Measurements from ENCODE around the gene ITGB3BP.

ITGB3BP gene

GRCh38 chr1:63537940-63538339 is 14.9 kb upstream of the ITGB3BP start:
- no peaks in the 10 kb centered on the region for H3K9me3 ChIP-seq (ENCODE audit: control insufficient read depth, insufficient read depth, low read depth, low read length)
- H3K36me3 ChIP-seq (ENCODE audit: control insufficient read depth in 2 of 2, insufficient read depth in 1 of 2, low read length in 2 of 2), result peaks cover 4 to 9% of the 10 kb centered on the region in 2 experiments
- peak; percentile 55 for TF ChIP-seq ZNF654 (tag by site-specific recombination; IDR thresholded peaks at IDR 0.05; ENCODE audit: low read depth)
- no peak for TF ChIP-seq ZNF701 (tag by site-specific recombination; IDR thresholded peaks at IDR 0.05)
- no peaks in the 10 kb centered on the region for H3K4me1 ChIP-seq (ENCODE audit: control insufficient read depth, insufficient read depth, low read length)
- POLR2A ChIA-PET, result no interaction called here
- CTCF ChIA-PET, result interaction anchor here (0.5 to 2.8 kb wide), 18 partner anchors 9 to 1402 kb away, joined by 3 to 16 read pairs (median 5); no protein-coding TSS in a partner anchor
- H3K4me3 ChIP-seq (ENCODE audit: low read depth, low read length), result no peak overlapping the region
- no peak overlapping the region for H3K27ac ChIP-seq (ENCODE audit: extremely low read depth, low read depth, low read length)

GRCh38 chr1:63537006-63537405 is 14.0 kb upstream of the ITGB3BP start:
- Histone ChIP-seq H3K9me3 (ENCODE audit: control insufficient read depth, insufficient read depth, low read depth, low read length) (no peaks in the 10 kb centered on the region), H3K36me3 (ENCODE audit: control insufficient read depth in 2 of 2, insufficient read depth in 1 of 2, low read length in 2 of 2) (peaks cover 10 to 14% of the 10 kb centered on the region in 2 experiments), H3K27ac (ENCODE audit: extremely low read depth, low read depth, low read length) (no peak overlapping the region), H3K4me1 (ENCODE audit: control insufficient read depth, insufficient read depth, low read length) (no peaks in the 10 kb centered on the region), H3K4me3 (ENCODE audit: low read depth, low read length) (no peak overlapping the region)
- TF ChIP-seq GFI1B (tag by site-specific recombination; IDR thresholded peaks at IDR 0.05), result no peak
- TF ChIP-seq KLF9 (tag by site-specific recombination; IDR thresholded peaks at IDR 0.05; ENCODE audit: low read depth), result no peak
- no peak for TF ChIP-seq ZNF394 (tag by site-specific recombination; IDR thresholded peaks at IDR 0.05; ENCODE audit: borderline replicate concordance)
- no peak for TF ChIP-seq ZNF677 (tag by site-specific recombination; IDR thresholded peaks at IDR 0.05)
- ChIA-PET CTCF (interaction anchor here (0.6 to 2.8 kb wide), 9 partner anchors 13 to 695 kb away, joined by 3 to 16 read pairs (median 3); no protein-coding TSS in a partner anchor), POLR2A (no interaction called here)

- H3K9me3 ChIP-seq (ENCODE audit: control insufficient read depth, insufficient read depth, low read depth, low read length), result no peaks in the 10 kb centered on the region
- peaks cover 10 to 19% of the 10 kb centered on the region in 2 experiments; a peak in 2 of 3 replicates for H3K36me3 ChIP-seq (ENCODE audit: control insufficient read depth in 2 of 2, insufficient read depth in 1 of 2, low read length in 2 of 2)
- TF ChIP-seq PRDM1 (tag by site-specific recombination; IDR thresholded peaks at IDR 0.05) (no peak), ZNF510 (tag by site-specific recombination; IDR thresholded peaks at IDR 0.05; ENCODE audit: insufficient replicate concordance) (no peak), ZNF433 (tag by site-specific recombination; IDR thresholded peaks at IDR 0.05; ENCODE audit: low read depth) (no peak)
- H3K27ac ChIP-seq (ENCODE audit: extremely low read depth, low read depth, low read length), result no peak overlapping the region
- CTCF ChIA-PET, result interaction anchor here (0.6 kb wide), 1 partner anchor 24 kb away, joined by 3 read pairs; no protein-coding TSS in a partner anchor
- no peaks in the 10 kb centered on the region for H3K4me1 ChIP-seq (ENCODE audit: control insufficient read depth, insufficient read depth, low read length)
- H3K4me3 ChIP-seq (ENCODE audit: low read depth, low read length), result no peak overlapping the region
- POLR2A ChIA-PET, result no interaction called here
Observed at GRCh38 chr1:63534406-63534805, 11.4 kb upstream of the ITGB3BP start.

DNA sequence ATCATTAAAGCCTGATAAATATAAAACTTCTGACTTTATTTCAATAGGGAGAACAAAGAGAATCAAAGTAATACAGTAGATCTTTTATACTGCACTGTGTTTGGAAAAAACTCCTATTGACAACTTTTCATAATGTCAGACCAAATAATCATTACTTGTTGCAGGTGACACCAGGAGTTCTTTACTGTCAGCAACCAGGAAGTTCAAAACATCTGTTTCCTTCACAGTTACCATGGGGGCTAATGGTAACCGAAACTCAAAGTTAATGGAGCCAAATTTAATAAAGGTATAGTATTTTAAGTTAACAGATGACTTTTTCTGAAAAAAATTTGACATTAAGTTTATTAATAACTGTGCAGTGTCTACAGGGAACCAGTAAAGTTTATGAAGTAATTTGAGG is 10.9 kb upstream of the ITGB3BP start:
- H3K27ac ChIP-seq (ENCODE audit: extremely low read depth, low read depth, low read length), result no peak overlapping the region

More for the DNA sequence above, 10.9 kb upstream of the ITGB3BP start:
- Histone ChIP-seq H3K9me3 (ENCODE audit: control insufficient read depth, insufficient read depth, low read depth, low read length) (no peaks in the 10 kb centered on the region), H3K4me3 (ENCODE audit: low read depth, low read length) (no peak overlapping the region), H3K36me3 (ENCODE audit: control insufficient read depth in 2 of 2, insufficient read depth in 1 of 2, low read length in 2 of 2) (peaks cover 10 to 21% of the 10 kb centered on the region in 2 experiments; a peak in 2 of 3 replicates), H3K4me1 (ENCODE audit: control insufficient read depth, insufficient read depth, low read length) (no peaks in the 10 kb centered on the region)
- TF ChIP-seq ZNF701 (tag by site-specific recombination; IDR thresholded peaks at IDR 0.05), result no peak
- no peak for TF ChIP-seq ZNF248 (tag by site-specific recombination; IDR thresholded peaks at IDR 0.05)
- TF ChIP-seq ZNF785 (tag by site-specific recombination; IDR thresholded peaks at IDR 0.05), result no peak
- TF ChIP-seq, protein P1, sequence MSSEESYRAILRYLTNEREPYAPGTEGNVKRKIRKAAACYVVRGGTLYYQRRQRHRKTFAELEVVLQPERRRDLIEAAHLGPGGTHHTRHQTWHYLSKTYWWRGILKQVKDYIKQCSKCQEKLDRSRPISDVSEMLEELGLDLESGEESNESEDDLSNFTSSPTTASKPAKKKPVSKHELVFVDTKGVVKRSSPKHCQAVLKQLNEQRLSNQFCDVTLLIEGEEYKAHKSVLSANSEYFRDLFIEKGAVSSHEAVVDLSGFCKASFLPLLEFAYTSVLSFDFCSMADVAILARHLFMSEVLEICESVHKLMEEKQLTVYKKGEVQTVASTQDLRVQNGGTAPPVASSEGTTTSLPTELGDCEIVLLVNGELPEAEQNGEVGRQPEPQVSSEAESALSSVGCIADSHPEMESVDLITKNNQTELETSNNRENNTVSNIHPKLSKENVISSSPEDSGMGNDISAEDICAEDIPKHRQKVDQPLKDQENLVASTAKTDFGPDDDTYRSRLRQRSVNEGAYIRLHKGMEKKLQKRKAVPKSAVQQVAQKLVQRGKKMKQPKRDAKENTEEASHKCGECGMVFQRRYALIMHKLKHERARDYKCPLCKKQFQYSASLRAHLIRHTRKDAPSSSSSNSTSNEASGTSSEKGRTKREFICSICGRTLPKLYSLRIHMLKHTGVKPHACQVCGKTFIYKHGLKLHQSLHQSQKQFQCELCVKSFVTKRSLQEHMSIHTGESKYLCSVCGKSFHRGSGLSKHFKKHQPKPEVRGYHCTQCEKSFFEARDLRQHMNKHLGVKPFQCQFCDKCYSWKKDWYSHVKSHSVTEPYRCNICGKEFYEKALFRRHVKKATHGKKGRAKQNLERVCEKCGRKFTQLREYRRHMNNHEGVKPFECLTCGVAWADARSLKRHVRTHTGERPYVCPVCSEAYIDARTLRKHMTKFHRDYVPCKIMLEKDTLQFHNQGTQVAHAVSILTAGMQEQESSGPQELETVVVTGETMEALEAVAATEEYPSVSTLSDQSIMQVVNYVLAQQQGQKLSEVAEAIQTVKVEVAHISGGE (tag by site-specific recombination; conservative IDR thresholded peaks at IDR 0.05; ENCODE audit: low read depth), result 0 out of 2 replicates have a peak, but pooled peaks have one; percentile 24
- POLR2A ChIA-PET, result no interaction called here
- CTCF ChIA-PET, result interaction anchor here (0.6 kb wide), 1 partner anchor 24 kb away, joined by 3 read pairs; no protein-coding TSS in a partner anchor

Measured in HEK293 (cell line).